Measurements from ENCODE around the gene RAVER1. TPM values are rescaled to one million over a fixed set of nuclear protein-coding genes. Genes with fewer than 3 reads are reported as not detected.

Gene RAVER1
- total and polyA plus RNA-seq, 2 of the 13 experiments (the other 11 are each of a cell fraction or from before 2014, with no cell fraction given), result 3.6 to 7.9 TPM

GRCh38 chr19:10270616-10271394 is 62.5 kb downstream of the RAVER1 start, which contains the start of gene ICAM1 (continued):
- TF ChIP-seq HNF1A (IDR thresholded peaks at IDR 0.05; ENCODE audit: low read depth), result no peak
- TF ChIP-seq HNF1A (CRISPR knock-in tag; IDR thresholded peaks at IDR 0.05; ENCODE audit: borderline replicate concordance), result peak; percentile 59
- TF ChIP-seq ATM (IDR thresholded peaks at IDR 0.05; ENCODE audit: borderline replicate concordance), result no peak
- TF ChIP-seq ZNF251 (CRISPR knock-in tag; IDR thresholded peaks at IDR 0.05), result no peak
- peak; percentile 70; the same call in 1 of the 2 replicates for TF ChIP-seq SKIL (CRISPR knock-in tag; IDR thresholded peaks at IDR 0.05; ENCODE audit: borderline replicate concordance)
- TF ChIP-seq AHR (CRISPR knock-in tag; IDR thresholded peaks at IDR 0.05), result peak; percentile 69; the same call in 1 of the 2 replicates
- TF ChIP-seq SYNCRIP (IDR thresholded peaks at IDR 0.05; ENCODE audit: insufficient read depth, low read depth, low read length), result no peak
- TF ChIP-seq TFAP4 (IDR thresholded peaks at IDR 0.05; ENCODE audit: borderline replicate concordance, low read depth), result peak; percentile 61; the same call in 1 of the 2 replicates
- no peak for TF ChIP-seq ZNF235 (CRISPR knock-in tag; IDR thresholded peaks at IDR 0.05; ENCODE audit: borderline replicate concordance)
- TF ChIP-seq ZNF7 (CRISPR knock-in tag; IDR thresholded peaks at IDR 0.05), result peak; percentile 40
- no peak for TF ChIP-seq ZNF3 (CRISPR knock-in tag; IDR thresholded peaks at IDR 0.05)
- peak; percentile 99 for TF ChIP-seq ZNF629 (CRISPR knock-in tag; conservative IDR thresholded peaks at IDR 0.05)
- TF ChIP-seq ZMAT3 (CRISPR knock-in tag; conservative IDR thresholded peaks at IDR 0.05), result peak; percentile 85; the same call in 1 of the 2 replicates
- peak; percentile 40; the same call in 1 of the 2 replicates for TF ChIP-seq ZNF143 (CRISPR knock-in tag; IDR thresholded peaks at IDR 0.05)
- peak; percentile 99 for TF ChIP-seq ETV5 (CRISPR knock-in tag; IDR thresholded peaks at IDR 0.05; ENCODE audit: borderline replicate concordance)
- TF ChIP-seq ZNF484 (CRISPR knock-in tag; IDR thresholded peaks at IDR 0.05; ENCODE audit: borderline replicate concordance, low read depth), result no peak
- peak; percentile 17; the same call in 1 of the 2 replicates for TF ChIP-seq KDM6A (CRISPR knock-in tag; IDR thresholded peaks at IDR 0.05; ENCODE audit: low read depth)
- TF ChIP-seq ATF2 (CRISPR knock-in tag; IDR thresholded peaks at IDR 0.05), result peak; percentile 77
- TF ChIP-seq ISL2 (CRISPR knock-in tag; IDR thresholded peaks at IDR 0.05), result peak; percentile 70
- peak; percentile 41 for TF ChIP-seq AGO1 (IDR thresholded peaks at IDR 0.05; ENCODE audit: low read depth, low read length, poor library complexity, severe bottlenecking)
- TF ChIP-seq AKAP8 (CRISPR knock-in tag; IDR thresholded peaks at IDR 0.05), result peak; percentile 46; the same call in 1 of the 2 replicates
- peak; percentile 90 for TF ChIP-seq MED8 (CRISPR knock-in tag; IDR thresholded peaks at IDR 0.05; ENCODE audit: insufficient replicate concordance)

All from HepG2 (cell line).